Smooth muscle cell (in vitro differentiated cells): ENCODE results near the gene KDM4C. TPM values are rescaled to one million over a fixed set of nuclear protein-coding genes. Genes with fewer than 3 reads are reported as not detected.
A peak's percentile ranks its signal among the peaks of the same experiment; 100 is the strongest.

ENCODE experiments used
- DNase-seq: peaks from one replicate; lab custom pipeline; 2025; ENCODE audit not compliant: unreplicated experiment; lab: John Stamatoyannopoulos, UW
- H2AFZ ChIP-seq: fragments of 200-600 bp; sonication (generic); 2 replicates; pipeline ENCODE4 v1.6.0; 2016; ENCODE audit warnings: antibody characterized with exemption, low read depth, mild to moderate bottlenecking
- H3F3A ChIP-seq: fragments of 200-600 bp; sonication (generic); 2 replicates; pipeline ENCODE4 v1.6.0; 2017; ENCODE audit warnings: antibody characterized with exemption, low read depth
- H3K27ac ChIP-seq: fragments of 200-600 bp; sonication (generic); 2 replicates; pipeline ENCODE4 v1.5.1; 2016; ENCODE audit warnings: low read depth, mild to moderate bottlenecking
- H3K27me3 ChIP-seq: fragments of 200-600 bp; sonication (generic); 2 replicates; pipeline ENCODE4 v1.6.1; 2016; ENCODE audit warnings: low read depth, mild to moderate bottlenecking
- H3K36me3 ChIP-seq: fragments of 200-600 bp; sonication (generic); 2 replicates; pipeline ENCODE4 v1.5.1; 2016; ENCODE audit warnings: low read depth
- H3K4me1 ChIP-seq: fragments of 200-600 bp; sonication (generic); 2 replicates; pipeline ENCODE4 v1.5.1; 2016; ENCODE audit warnings: low read depth
- H3K4me2 ChIP-seq: fragments of 200-600 bp; sonication (generic); 2 replicates; pipeline ENCODE4 v1.6.0; 2016; ENCODE audit warnings: mild to moderate bottlenecking
- H3K4me3 ChIP-seq: fragments of 200-600 bp; sonication (generic); 2 replicates; pipeline ENCODE4 v1.5.1; 2016; ENCODE audit warnings: mild to moderate bottlenecking
- H3K79me2 ChIP-seq: fragments of 200-600 bp; sonication (generic); 2 replicates; pipeline ENCODE4 v1.6.0; 2016; ENCODE audit warnings: low read depth, mild to moderate bottlenecking
- H3K9ac ChIP-seq: fragments of 200-600 bp; sonication (generic); 2 replicates; pipeline ENCODE4 v1.6.0; 2016; ENCODE audit warnings: low read depth
- H3K9me3 ChIP-seq: fragments of 200-600 bp; sonication (generic); replicated peaks from 2 replicates; pipeline ENCODE4 v1.5.1; 2016; ENCODE audit warnings: low read depth
- H4K20me1 ChIP-seq: fragments of 200-600 bp; sonication (generic); 2 replicates; pipeline ENCODE4 v1.6.0; 2016; ENCODE audit warnings: low read depth
- WGBS: methylation state at CpG from one replicate; pipeline ENCODE4 v1.1.7; 2016; ENCODE audit warnings: low lambda C conversion rate; 5-methylcytosine and 5-hydroxymethylcytosine counted together
- polyA plus RNA-seq: library from polyadenylated mRNA; unstranded; fragments of >200 nt; fragmentation: Nextera tagmentation; extraction: Ambion mirVana; gene quantifications from 2 replicates; pipeline ENCODE4 v1.2.1, GENCODE V29; 2016
- total RNA-seq: library from RNA; depleted of rRNA; stranded (reverse); fragments of >200 nt; gene quantifications from 2 replicates; pipeline ENCODE4 v1.2.3, GENCODE V29; 2014
- TF ChIP-seq, protein P1 (sequence below): fragments of 200-600 bp; sonication (generic); IDR thresholded peaks from 2 replicates; pipeline ENCODE4 v1.5.1; 2017; ENCODE audit warnings: borderline replicate concordance, mild to moderate bottlenecking, antibody characterized with exemption; ENCODE audit not compliant: insufficient read depth, poor library complexity, severe bottlenecking

Gene KDM4C
- total and polyA plus RNA-seq, 2 experiments from 2014 or later: 7.5 to 20.2 TPM

DNA sequence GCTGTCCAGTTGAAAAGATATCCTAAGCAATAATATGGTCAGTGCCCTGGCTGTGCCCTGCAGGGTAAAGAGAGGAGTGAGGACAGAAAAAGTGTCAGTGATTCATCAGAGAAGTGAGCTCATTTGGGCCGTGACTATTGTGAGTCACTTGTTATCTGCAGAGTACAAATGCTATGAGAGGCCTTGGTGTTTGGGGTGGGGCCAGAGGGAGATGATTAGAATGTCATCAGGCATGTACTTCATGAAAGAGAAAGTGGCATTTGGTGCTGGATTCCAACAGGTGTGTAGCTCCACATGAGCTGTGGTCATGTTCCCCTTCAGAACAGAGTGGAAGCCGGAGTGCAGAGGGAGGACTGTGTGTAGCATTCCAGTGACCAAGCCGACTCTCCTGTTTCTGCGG lies 174.1 kb downstream of the KDM4C start:
- Histone ChIP-seq H3K4me1 (peaks cover 3% of the 10 kb centered on the region), H3F3A (peaks cover 4% of the 10 kb centered on the region), H3K9me3 (no peaks in the 10 kb centered on the region), H3K4me2 (no peak overlapping the region), H3K36me3 (no peaks in the 10 kb centered on the region), H3K79me2 (no peaks in the 10 kb centered on the region), H2AFZ (no peak overlapping the region), H4K20me1 (peaks cover 94% of the 10 kb centered on the region), H3K4me3 (no peak overlapping the region), H3K9ac (no peak overlapping the region), H3K27me3 (peaks cover 17% of the 10 kb centered on the region), H3K27ac (peak overlapping the region; percentile 52)
- DNase-seq: no peak
- TF ChIP-seq, protein P1, sequence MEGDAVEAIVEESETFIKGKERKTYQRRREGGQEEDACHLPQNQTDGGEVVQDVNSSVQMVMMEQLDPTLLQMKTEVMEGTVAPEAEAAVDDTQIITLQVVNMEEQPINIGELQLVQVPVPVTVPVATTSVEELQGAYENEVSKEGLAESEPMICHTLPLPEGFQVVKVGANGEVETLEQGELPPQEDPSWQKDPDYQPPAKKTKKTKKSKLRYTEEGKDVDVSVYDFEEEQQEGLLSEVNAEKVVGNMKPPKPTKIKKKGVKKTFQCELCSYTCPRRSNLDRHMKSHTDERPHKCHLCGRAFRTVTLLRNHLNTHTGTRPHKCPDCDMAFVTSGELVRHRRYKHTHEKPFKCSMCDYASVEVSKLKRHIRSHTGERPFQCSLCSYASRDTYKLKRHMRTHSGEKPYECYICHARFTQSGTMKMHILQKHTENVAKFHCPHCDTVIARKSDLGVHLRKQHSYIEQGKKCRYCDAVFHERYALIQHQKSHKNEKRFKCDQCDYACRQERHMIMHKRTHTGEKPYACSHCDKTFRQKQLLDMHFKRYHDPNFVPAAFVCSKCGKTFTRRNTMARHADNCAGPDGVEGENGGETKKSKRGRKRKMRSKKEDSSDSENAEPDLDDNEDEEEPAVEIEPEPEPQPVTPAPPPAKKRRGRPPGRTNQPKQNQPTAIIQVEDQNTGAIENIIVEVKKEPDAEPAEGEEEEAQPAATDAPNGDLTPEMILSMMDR: no peak
- WGBS: 43% methylated on average over 4 of the region's 4 CpGs

DNA sequence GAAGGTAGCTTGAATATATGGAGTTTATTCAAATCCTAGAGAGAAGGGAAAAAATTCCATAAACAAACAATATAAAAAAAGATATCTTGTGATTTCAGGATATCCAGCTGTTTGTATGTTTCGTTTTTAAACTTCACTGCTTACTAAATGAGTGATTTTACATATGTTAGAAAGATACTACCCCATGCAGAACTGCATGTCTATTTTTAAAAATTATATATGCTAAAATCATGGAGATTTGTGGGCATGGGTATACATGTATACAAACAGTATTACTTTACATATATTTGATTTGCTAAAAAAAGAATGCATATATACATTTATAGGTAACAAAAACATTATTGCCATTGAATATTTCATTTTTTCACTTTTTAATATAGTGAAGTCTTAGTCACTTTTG lies 178.3 kb downstream of the KDM4C start:
- no peak overlapping the region for H3K4me3 ChIP-seq
- H3K79me2 ChIP-seq: no peaks in the 10 kb centered on the region
- no peak overlapping the region for H3K9ac ChIP-seq
- H2AFZ ChIP-seq: no peak overlapping the region
- H3F3A ChIP-seq: peaks cover 19% of the 10 kb centered on the region
- no peak for DNase-seq
- peaks cover 5% of the 10 kb centered on the region for H3K4me1 ChIP-seq
- no peaks in the 10 kb centered on the region for H3K9me3 ChIP-seq
- H4K20me1 ChIP-seq: peaks cover 83% of the 10 kb centered on the region
- no peak overlapping the region for H3K27ac ChIP-seq
- no peak overlapping the region for H3K4me2 ChIP-seq
- no peaks in the 10 kb centered on the region for H3K27me3 ChIP-seq
- WGBS: 97% methylated on average over 1 of the region's 1 CpG
- H3K36me3 ChIP-seq: no peaks in the 10 kb centered on the region
- TF ChIP-seq, protein P1: no peak

DNA sequence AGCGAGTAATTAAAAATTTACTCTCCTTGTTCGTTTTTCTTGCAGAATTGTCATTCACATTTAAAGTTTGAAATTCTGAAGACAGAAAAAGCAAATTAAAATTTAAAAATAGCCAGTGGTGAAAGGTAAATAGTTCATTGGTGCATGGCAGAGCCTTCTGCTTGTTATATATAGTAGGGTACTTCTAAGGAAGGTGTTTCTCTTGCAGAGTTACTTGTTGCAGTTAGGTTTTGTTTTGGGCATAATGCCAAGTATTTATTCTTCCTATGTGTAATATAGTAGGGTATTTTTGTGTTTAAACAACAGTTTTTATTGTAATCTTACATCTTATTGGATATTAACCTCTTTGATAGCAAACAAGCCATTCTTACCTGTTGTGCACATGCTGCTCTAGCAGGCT lies 179.4 kb downstream of the KDM4C start:
- Histone ChIP-seq H3K27ac (no peak overlapping the region), H3K4me2 (no peak overlapping the region), H3K27me3 (no peaks in the 10 kb centered on the region), H3K4me1 (peaks cover 5% of the 10 kb centered on the region), H3K79me2 (no peaks in the 10 kb centered on the region), H3F3A (peaks cover 15% of the 10 kb centered on the region), H4K20me1 (peaks cover 81% of the 10 kb centered on the region), H2AFZ (no peak overlapping the region), H3K9me3 (no peaks in the 10 kb centered on the region), H3K36me3 (no peaks in the 10 kb centered on the region), H3K9ac (no peak overlapping the region), H3K4me3 (no peak overlapping the region)
- 96% methylated on average over 2 of the region's 2 CpGs for WGBS
- TF ChIP-seq, protein P1: no peak
- no peak for DNase-seq

DNA sequence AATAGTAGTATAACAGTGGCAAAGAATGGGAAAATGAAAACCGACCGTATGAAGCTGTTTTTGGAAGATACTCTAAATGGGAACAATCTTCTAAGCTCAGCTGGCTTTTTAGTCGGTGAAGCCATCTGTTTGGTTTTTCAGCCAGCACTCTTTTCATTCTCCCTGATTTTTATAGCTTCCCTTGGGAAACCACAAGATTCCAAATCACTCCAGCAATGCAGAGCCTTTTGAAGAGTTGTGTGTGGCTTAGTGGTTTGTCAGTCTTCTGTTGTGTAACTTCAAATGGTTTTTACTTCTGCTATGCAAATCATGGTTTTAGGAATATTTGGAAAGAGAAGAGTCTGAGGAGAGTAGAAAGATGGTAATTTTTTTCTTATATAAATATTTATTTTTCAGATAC lies 180.7 kb downstream of the KDM4C start:
- TF ChIP-seq, protein P1: no peak
- Histone ChIP-seq H3K4me1 (peaks cover 5% of the 10 kb centered on the region), H3K27me3 (no peaks in the 10 kb centered on the region), H3K9ac (no peak overlapping the region), H3F3A (peaks cover 15% of the 10 kb centered on the region), H3K36me3 (no peaks in the 10 kb centered on the region), H3K9me3 (no peaks in the 10 kb centered on the region), H3K4me2 (peak overlapping the region; percentile 58), H3K27ac (no peak overlapping the region), H3K79me2 (no peaks in the 10 kb centered on the region), H3K4me3 (no peak overlapping the region), H4K20me1 (peaks cover 81% of the 10 kb centered on the region), H2AFZ (no peak overlapping the region)
- WGBS: 0% methylated on average over 3 of the region's 3 CpGs
- DNase-seq: no peak
